Activated naive CD8-positive, alpha-beta T cell treated with anti-CD3 and anti-CD28 coated beads, Interleukin-2, amount 10 ng/mL, durations not matched to agents 7 days and 5 days (primary cell): ENCODE measurements around the gene C9orf50. TPM values are rescaled to one million over a fixed set of nuclear protein-coding genes. Genes with fewer than 3 reads are reported as not detected.

Experiments used
- ATAC-seq: fragments of 150-1000 bp; cut with Tn5 transposase; one replicate; pipeline ENCODE4 v1.10.0; 2021; ENCODE audit warnings: low read depth, moderate library complexity
- POLR2A ChIA-PET: fragments of 350-600 bp; sonication (Branson Sonifier 250); formaldehyde crosslinking; loops from one replicate; lab custom pipeline; 2021; ENCODE audit warnings: antibody characterized with exemption; lab: Charles Lee
- DNase-seq: peaks from one replicate; pipeline ENCODE4 v3.0.0; 2021
- H3K27ac Mint-ChIP-seq: one replicate; pipeline ENCODE4 v1.8.0; 2022; ENCODE audit warnings: mild to moderate bottlenecking, mixed read lengths
- H3K27me3 Mint-ChIP-seq: one replicate; pipeline ENCODE4 v1.8.0; 2022; ENCODE audit warnings: mild to moderate bottlenecking, moderate library complexity, mixed read lengths
- H3K36me3 Mint-ChIP-seq: one replicate; pipeline ENCODE4 v1.8.0; 2021; ENCODE audit warnings: mild to moderate bottlenecking, mixed read lengths
- H3K4me1 Mint-ChIP-seq: one replicate; pipeline ENCODE4 v1.8.0; 2021; ENCODE audit warnings: mixed read lengths
- H3K4me3 Mint-ChIP-seq: one replicate; pipeline ENCODE4 v1.8.0; 2022; ENCODE audit warnings: mild to moderate bottlenecking, moderate library complexity, mixed read lengths
- H3K9me3 Mint-ChIP-seq: one replicate; pipeline ENCODE4 v1.8.0; 2021; ENCODE audit warnings: mixed read lengths
- total RNA-seq, 2 experiments: library from RNA; stranded (reverse); gene quantifications; one replicate each; pipeline ENCODE4 v1.2.3, GENCODE V29; 2021

The C9orf50 gene
- total RNA-seq, 2 experiments from 2014 or later, result not detected

GRCh38 chr9:129582855-129583254 lies 38.0 kb downstream of the C9orf50 start:
- Mint-ChIP-seq H3K9me3 (no peaks in the 10 kb centered on the region), H3K4me3 (no peak overlapping the region), H3K4me1 (peaks cover 67% of the 10 kb centered on the region), H3K36me3 (peaks cover 1% of the 10 kb centered on the region), H3K27ac (peak overlapping the region; percentile 31), H3K27me3 (no peaks in the 10 kb centered on the region)
- no peak for DNase-seq
- no peak for ATAC-seq
- POLR2A ChIA-PET, result interaction anchor here (2.2 kb wide), 1 partner anchor 23 kb away, joined by 7 read pairs; no protein-coding TSS in a partner anchor

DNA sequence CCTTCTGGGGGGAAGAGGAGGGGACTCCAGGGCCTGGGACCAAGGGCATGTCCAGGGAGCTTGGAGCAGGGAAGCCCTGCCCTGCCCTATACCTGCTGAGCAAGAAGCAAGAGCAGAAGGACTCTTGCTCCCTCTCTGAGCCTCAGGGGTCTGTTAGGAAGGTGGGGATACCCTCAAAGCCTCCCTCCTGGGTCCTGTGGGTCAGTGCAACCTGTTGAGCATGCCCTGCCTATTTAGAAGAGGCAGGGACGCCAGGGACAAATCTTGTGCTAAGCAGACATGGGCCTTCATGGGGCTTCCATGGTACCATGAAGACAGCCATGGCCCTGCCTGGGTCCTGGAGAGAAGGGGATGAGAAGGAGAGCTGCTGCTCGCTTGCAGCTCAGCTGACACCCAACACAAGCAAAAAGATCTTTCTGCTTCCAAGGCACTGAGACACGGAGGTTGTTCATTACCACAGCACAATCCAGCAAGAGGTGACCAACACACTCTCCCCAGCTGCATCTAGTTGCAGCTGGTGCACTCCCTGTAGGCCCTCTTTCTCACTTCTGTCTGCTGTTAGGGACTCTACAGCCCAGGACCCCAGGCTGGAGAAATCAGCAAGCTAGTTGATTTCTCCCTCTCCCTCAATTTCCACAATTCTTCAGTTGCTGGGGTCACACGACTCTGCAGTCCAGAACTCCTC lies 39.3 kb downstream of the C9orf50 start:
- H3K36me3 Mint-ChIP-seq, result peaks cover 1% of the 10 kb centered on the region
- DNase-seq (no peak), ATAC-seq (no peak)
- no peaks in the 10 kb centered on the region for H3K27me3 Mint-ChIP-seq
- peaks cover 59% of the 10 kb centered on the region for H3K4me1 Mint-ChIP-seq
- H3K9me3 Mint-ChIP-seq, result no peaks in the 10 kb centered on the region
- H3K27ac Mint-ChIP-seq, result no peak overlapping the region
- POLR2A ChIA-PET, result interaction anchor here (0.6 to 1.2 kb wide), 2 partner anchors 29 to 45 kb away, joined by 6 to 9 read pairs; partner anchors contain the start of gene NTMT1
- peak overlapping the region; percentile 15 for H3K4me3 Mint-ChIP-seq

DNA sequence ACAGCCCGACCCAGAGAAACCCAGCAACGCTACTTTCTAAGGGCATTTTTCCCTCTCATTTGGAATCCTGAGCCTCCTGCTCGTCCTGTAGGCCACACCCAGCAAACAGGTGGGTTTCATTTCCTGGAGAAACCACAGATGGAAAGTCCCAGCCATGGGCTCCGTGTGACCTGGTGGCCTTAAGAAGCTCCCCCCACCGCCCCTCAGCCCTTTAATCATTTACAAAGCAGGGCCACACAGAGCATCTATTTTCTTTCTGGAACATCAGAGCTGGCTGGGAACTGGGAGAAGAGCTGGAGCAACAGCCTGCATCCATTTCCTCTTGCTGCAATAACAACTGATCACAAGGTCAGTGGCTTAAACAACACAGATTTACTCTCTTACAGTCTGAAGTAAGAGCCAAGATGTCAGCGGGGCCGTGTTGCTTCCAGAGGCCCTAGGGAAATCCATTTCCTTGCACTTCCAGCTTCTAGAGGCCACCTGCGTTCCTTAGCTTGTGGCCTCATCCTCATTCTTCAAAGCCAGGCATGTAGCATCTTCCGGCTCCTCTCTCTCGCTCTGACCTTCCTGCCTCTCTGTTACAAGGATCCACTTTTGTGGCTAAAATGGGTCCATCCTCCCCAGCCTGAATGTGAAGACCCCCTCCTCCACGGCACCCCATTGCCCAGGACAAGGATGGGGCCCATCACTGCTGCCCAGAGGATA lies 40.5 kb downstream of the C9orf50 start:
- Mint-ChIP-seq H3K36me3 (peaks cover 1% of the 10 kb centered on the region), H3K4me1 (peaks cover 54% of the 10 kb centered on the region), H3K9me3 (no peaks in the 10 kb centered on the region), H3K27ac (peak overlapping the region; percentile 74), H3K4me3 (peak overlapping the region; percentile 52), H3K27me3 (no peaks in the 10 kb centered on the region)
- no peak for DNase-seq
- POLR2A ChIA-PET, result interaction anchor here (0.5 to 1.2 kb wide), 4 partner anchors 15 to 197 kb away, joined by 3 to 9 read pairs (median 3); partner anchors contain the start of gene NTMT1
- peak; percentile 59 for ATAC-seq

DNA sequence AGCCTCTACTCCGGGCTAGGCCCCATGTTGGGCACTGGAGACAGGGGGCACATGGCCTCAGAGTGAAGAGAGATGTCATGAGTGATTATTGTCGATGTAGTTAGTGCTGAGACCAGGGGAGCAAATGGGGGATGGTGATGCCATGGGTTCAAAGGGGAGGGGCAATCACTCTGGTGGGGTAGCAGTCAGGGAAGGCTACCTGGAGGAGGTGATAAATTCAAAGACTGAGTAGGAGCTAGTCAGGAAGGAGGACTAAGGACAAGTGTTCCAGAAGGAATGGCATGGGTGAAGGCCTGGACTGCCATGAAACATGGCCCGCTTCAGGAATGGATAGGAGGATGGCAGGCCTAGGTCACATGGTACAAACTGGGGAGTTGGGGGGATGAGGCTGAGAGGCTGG lies 41.6 kb downstream of the C9orf50 start:
- ATAC-seq (no peak), DNase-seq (no peak)
- H3K9me3 Mint-ChIP-seq, result no peaks in the 10 kb centered on the region
- POLR2A ChIA-PET, result no interaction called here
- H3K4me3 Mint-ChIP-seq, result no peak overlapping the region
- peak overlapping the region; percentile 63 for H3K27ac Mint-ChIP-seq
- peaks cover 46% of the 10 kb centered on the region for H3K4me1 Mint-ChIP-seq
- no peaks in the 10 kb centered on the region for H3K27me3 Mint-ChIP-seq
- peaks cover 1% of the 10 kb centered on the region for H3K36me3 Mint-ChIP-seq

DNA sequence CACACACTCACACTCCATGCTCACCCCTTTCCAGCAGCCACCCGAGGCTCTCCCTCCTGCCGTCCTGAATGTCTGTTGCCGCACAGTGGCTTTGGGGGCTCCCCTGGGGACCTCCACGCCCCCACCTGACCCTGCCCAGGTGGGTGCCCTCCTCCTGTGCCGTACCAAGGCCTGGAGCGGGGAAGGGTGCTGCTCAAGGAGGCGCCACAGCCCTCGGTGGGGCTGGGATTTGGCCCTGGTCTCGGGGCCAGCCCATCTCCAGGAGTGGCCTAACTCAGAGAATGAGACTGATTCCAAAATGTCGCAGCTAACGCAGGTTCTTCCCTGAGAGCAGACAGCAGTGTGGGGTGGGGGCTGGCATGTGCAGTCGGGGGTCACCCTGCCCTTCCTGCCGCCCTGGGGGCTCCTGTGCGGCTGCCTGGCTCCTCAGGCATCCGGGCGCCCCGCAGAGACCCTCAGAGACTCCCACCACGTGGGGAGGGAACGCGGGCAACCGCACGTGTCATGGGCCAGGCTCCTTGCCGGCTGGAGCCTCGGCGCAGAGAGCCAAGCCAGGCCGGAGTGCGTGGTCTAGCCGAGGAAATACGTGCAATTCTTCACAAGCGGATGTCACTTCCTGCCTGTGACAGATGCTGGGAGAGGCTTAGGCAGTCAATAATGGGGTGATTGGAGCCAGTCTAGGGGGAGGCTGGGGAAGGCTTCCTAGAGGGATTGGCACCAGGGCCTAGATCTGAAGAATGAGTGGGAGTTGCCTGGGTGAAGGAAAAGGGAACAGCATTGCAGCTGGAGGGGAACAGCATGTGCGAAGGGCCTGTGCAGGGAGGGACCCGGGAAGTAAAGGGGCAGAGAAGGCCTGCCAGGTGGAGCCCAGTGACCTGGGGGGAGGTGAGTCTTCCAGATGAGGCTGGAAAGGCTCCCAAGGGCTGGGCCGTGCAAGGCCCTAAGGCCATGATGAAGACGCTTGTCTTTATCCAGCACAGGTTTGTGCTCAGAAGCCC lies 44.1 kb downstream of the C9orf50 start:
- Mint-ChIP-seq H3K4me1 (peaks cover 28% of the 10 kb centered on the region), H3K9me3 (peaks cover 6% of the 10 kb centered on the region), H3K27me3 (no peaks in the 10 kb centered on the region), H3K36me3 (peaks cover 8% of the 10 kb centered on the region), H3K27ac (peak overlapping the region; percentile 86), H3K4me3 (no peak overlapping the region)
- DNase-seq (no peak), ATAC-seq (peak; percentile 47)
- POLR2A ChIA-PET, result no interaction called here

DNA sequence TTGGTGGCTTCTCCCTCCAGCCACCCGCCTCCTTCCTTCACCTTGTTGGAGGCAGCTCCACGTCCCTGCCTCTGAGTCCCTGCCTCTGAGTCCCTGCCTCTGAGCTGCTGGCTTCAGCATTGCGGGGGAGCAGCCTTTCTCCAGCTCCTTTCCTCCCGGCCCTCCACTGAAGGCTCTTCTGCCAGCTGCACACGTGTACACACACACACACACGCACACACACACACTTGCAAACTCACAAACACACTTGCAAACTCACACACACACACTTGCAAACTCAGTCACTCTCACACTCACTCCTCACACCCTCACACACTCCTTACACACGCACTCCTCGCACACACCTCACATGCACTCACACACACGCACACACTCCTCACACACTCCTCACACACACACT lies 45.1 kb downstream of the C9orf50 start:
- peaks cover 6% of the 10 kb centered on the region for H3K9me3 Mint-ChIP-seq
- no peak for ATAC-seq
- peak overlapping the region; percentile 0 for H3K4me3 Mint-ChIP-seq
- H3K36me3 Mint-ChIP-seq, result peaks cover 8% of the 10 kb centered on the region
- H3K27me3 Mint-ChIP-seq, result no peaks in the 10 kb centered on the region
- no peak for DNase-seq
- POLR2A ChIA-PET, result no interaction called here
- H3K4me1 Mint-ChIP-seq, result peaks cover 28% of the 10 kb centered on the region
- H3K27ac Mint-ChIP-seq, result peak overlapping the region; percentile 77

DNA sequence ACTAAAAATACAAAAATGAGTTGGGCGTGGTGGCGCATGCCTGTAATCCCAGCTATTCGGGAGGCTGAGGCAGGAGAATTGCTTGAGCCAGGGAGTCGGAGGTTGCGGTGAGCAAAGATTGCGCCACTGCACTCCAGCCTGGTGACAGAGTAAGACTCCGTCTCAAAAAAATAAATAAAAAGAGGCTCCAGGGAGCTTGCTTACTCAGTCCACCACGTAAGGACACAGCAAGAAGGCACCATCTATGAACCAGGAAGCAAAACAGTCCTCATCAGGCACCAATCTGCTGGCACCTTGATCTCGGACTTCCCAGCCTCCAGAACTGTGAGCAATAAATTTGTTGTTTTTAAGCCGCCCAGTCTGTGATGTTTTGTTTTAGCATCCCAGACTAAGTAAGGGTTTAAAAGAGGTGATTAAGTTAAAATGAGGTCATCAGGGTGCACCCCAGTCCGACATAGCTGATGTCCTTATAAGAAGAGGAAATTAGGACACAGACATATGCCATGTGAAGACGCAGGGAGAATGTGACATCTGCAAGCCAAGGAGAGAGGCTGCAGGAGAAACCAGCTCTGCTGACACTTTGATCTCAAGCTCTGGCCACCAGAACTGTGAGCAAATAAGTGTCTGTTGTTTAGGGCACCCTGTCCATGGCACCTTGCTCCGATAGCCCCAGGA lies 45.9 kb downstream of the C9orf50 start:
- ATAC-seq, result no peak
- POLR2A ChIA-PET, result no interaction called here

DNA sequence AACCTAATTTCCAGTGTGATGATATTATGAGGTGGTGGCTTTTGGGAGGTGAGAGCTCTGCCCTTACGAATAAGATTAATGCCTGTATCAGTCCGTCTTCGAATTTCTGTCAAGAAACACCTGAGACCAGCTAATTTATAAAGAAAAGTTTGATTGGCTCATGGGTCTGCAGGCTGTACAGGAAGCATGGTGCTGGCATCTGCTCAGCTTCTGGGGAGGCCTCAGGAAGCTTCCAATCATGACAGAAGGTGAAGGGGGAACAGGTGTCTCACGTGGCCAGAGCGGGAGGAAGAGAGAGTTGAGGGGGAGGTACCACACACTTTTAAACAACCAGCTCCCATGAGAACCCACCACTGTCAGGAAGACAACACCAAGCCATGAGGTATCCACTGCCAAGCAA lies 46.9 kb downstream of the C9orf50 start:
- Mint-ChIP-seq H3K4me3 (no peak overlapping the region), H3K9me3 (peaks cover 6% of the 10 kb centered on the region), H3K27me3 (peaks cover 8% of the 10 kb centered on the region), H3K36me3 (peaks cover 7% of the 10 kb centered on the region), H3K27ac (peak overlapping the region; percentile 4), H3K4me1 (peaks cover 17% of the 10 kb centered on the region)
- DNase-seq, result no peak
- ATAC-seq, result no peak
- POLR2A ChIA-PET, result no interaction called here

More for the DNA sequence above, 45.9 kb downstream of the C9orf50 start:
- no peak overlapping the region for H3K27ac Mint-ChIP-seq
- no peak overlapping the region for H3K4me3 Mint-ChIP-seq
- peaks cover 6% of the 10 kb centered on the region for H3K9me3 Mint-ChIP-seq
- DNase-seq, result no peak
- H3K4me1 Mint-ChIP-seq, result peaks cover 22% of the 10 kb centered on the region
- H3K36me3 Mint-ChIP-seq, result peaks cover 8% of the 10 kb centered on the region
- no peaks in the 10 kb centered on the region for H3K27me3 Mint-ChIP-seq

DNA sequence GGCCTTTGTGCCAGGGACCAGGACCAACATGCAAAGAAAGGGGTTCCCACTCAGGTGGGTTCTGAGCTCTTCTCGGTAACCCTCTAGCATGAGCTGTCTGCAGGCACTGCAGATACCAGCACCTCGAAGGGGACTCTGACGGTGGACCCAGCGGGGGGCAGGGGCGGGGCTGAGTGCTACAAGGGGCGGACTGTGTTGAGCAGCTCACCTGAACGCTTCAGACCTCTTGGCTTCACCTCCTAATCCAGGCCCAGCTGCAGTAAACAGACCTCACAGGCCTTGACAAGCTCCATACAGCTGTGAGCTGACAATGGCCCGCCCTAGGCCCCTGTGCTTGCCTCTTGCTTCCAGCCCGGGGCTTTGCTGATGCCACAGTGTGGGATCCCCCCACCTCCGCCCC lies 48.4 kb downstream of the C9orf50 start:
- Mint-ChIP-seq H3K4me1 (peaks cover 17% of the 10 kb centered on the region), H3K36me3 (peaks cover 7% of the 10 kb centered on the region), H3K27ac (no peak overlapping the region), H3K4me3 (no peak overlapping the region), H3K9me3 (peaks cover 6% of the 10 kb centered on the region), H3K27me3 (peaks cover 18% of the 10 kb centered on the region)
- DNase-seq, result no peak
- no peak for ATAC-seq
- POLR2A ChIA-PET, result no interaction called here

DNA sequence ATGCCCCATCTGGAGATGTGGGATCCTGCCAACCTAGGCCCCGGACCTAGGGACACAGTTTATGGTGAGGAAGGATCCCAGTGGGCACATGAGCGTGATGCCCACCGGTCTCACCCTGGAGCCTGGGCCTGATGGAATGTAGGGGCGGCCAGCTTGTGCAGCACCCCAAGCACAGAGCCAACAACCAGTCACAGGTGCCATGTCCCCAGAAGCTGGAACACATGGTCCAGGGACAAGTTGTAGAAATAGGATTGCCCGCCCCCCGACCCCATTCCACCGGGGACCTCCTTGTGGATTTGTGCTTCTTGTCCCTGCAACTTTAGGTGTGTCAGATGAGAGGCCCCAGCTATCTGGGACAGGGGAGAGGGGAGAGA lies 48.9 kb downstream of the C9orf50 start:
- Mint-ChIP-seq H3K4me1 (peaks cover 16% of the 10 kb centered on the region), H3K9me3 (peaks cover 6% of the 10 kb centered on the region), H3K27me3 (peaks cover 22% of the 10 kb centered on the region), H3K36me3 (peaks cover 7% of the 10 kb centered on the region), H3K27ac (peak overlapping the region; percentile 67), H3K4me3 (no peak overlapping the region)
- DNase-seq, result no peak
- ATAC-seq, result no peak
- POLR2A ChIA-PET, result no interaction called here

GRCh38 chr9:129571298-129572051 lies 49.4 kb downstream of the C9orf50 start:
- Mint-ChIP-seq H3K27me3 (peaks cover 24% of the 10 kb centered on the region), H3K36me3 (peaks cover 7% of the 10 kb centered on the region), H3K9me3 (peaks cover 6% of the 10 kb centered on the region), H3K4me3 (no peak overlapping the region), H3K27ac (peak overlapping the region; percentile 67), H3K4me1 (peaks cover 15% of the 10 kb centered on the region)
- POLR2A ChIA-PET, result no interaction called here
- DNase-seq (no peak), ATAC-seq (no peak)
